Esophagus squamous epithelium (tissue), 5 donors: Measurements from ENCODE around the gene CES1. TPM values are rescaled to one million over a fixed set of nuclear protein-coding genes. Genes with fewer than 3 reads are reported as not detected.

Experiments used
- DNase-seq: peaks from one replicate; lab custom pipeline; 2025; lab: John Stamatoyannopoulos, UW
- H3K27ac ChIP-seq, 4 donors: fragments of 200-600 bp; sonication (generic); one replicate each; pipeline ENCODE4 v1.5.1; 2016 to 2019; ENCODE audit warnings: mild to moderate bottlenecking in 1 of 4
- H3K27me3 ChIP-seq, 4 donors: fragments of 200-600 bp; sonication (generic); 1 replicate in 3 of 4; 2 replicates in 1 of 4; pipeline versions ENCODE4 v1.5.1 to v1.6.0; 2017 to 2021; ENCODE audit warnings: antibody characterized with exemption in 1 of 4
- H3K36me3 ChIP-seq, 3 donors: fragments of 200-600 bp; sonication (generic); one replicate each; pipeline ENCODE4 v1.5.1; 2016 to 2019
- H3K4me1 ChIP-seq, 3 donors: fragments of 200-600 bp; sonication (generic); one replicate each; pipeline ENCODE4 v1.5.1; 2017 to 2019
- H3K4me3 ChIP-seq, 4 donors: fragments of 200-600 bp; sonication (generic); 1 replicate in 3 of 4; 2 replicates in 1 of 4; pipeline ENCODE4 v1.5.1; 2016 to 2019; ENCODE audit warnings: mild to moderate bottlenecking in 2 of 4, moderate library complexity in 1 of 4
- H3K9me3 ChIP-seq, 3 donors: fragments of 200-600 bp; sonication (generic); one replicate each; pipeline ENCODE4 v1.5.1; 2016 to 2019
- POLR2A ChIP-seq, 4 donors: fragments of 450-650 bp; IDR thresholded peaks; one replicate each; pipeline ENCODE4 v1.6.1; 2017; ENCODE audit warnings: antibody characterized with exemption in 4 of 4, mild to moderate bottlenecking in 4 of 4, moderate library complexity in 3 of 4
- WGBS, 2 donors: methylation state at CpG; one replicate each; pipeline ENCODE4 v1.1.5; 2018; 5-methylcytosine and 5-hydroxymethylcytosine counted together
- intact Hi-C: fragments of 100-400 bp; cut with DNase I; formaldehyde crosslinking; loops from one replicate; pipeline ENCODE4 v1.15.0; 2022
- total RNA-seq, 4 donors: library from RNA; depleted of rRNA; stranded (reverse); fragments of >200 nt; gene quantifications; one replicate each; pipeline ENCODE4 v1.1.0, GENCODE V29; 2016
- TF ChIP-seq, protein P1 (sequence below), 6 experiments: fragments of 450-650 bp in 4 of 6; fragments of 200-600 bp in 2 of 6; sonication (generic) in 2 of 6; IDR thresholded peaks; one replicate each; pipeline ENCODE4 v1.5.1; 2016 to 2019; ENCODE audit warnings: antibody characterized with exemption in 6 of 6, mild to moderate bottlenecking in 4 of 6, moderate library complexity in 4 of 6
- donor health status: DM: yes; HTN: yes; CAD: no.

CES1 gene
- total RNA-seq, 4 donors from 2014 or later = 0.88 to 181 (median 6.7) TPM

DNA sequence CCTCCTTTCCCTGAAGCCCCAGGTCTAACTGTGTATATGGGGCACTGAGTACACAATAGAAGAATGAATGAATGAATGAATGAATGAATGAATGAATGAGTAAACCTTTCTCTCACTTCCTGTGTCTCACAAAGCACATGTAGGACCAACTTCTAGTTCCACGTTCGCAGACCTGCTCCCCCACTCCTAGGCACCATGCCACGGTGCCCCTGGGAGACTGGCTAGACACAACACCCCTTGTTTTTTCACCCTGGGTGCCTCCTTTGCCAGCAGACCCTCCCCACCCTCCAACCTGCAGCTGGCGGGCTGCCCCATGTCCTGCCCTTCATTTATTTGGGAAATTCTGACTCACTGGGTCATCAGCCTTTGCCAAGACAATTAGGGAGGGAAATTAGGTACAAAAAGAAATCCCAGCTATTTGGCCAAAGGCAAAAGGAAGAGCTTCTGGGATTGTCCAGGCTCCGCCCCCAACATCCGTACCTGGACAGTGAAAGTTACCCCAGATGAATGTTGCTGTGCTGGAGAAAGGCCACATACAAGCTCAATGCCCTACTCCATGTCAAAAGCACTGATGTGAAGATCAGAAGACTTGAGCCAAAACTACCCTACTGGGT lies 7.7 kb downstream of the CES1 start:
- no peak overlapping the region for H3K4me3 ChIP-seq
- no peak for TF ChIP-seq POLR2A (IDR thresholded peaks at IDR 0.05)
- TF ChIP-seq, protein P1, sequence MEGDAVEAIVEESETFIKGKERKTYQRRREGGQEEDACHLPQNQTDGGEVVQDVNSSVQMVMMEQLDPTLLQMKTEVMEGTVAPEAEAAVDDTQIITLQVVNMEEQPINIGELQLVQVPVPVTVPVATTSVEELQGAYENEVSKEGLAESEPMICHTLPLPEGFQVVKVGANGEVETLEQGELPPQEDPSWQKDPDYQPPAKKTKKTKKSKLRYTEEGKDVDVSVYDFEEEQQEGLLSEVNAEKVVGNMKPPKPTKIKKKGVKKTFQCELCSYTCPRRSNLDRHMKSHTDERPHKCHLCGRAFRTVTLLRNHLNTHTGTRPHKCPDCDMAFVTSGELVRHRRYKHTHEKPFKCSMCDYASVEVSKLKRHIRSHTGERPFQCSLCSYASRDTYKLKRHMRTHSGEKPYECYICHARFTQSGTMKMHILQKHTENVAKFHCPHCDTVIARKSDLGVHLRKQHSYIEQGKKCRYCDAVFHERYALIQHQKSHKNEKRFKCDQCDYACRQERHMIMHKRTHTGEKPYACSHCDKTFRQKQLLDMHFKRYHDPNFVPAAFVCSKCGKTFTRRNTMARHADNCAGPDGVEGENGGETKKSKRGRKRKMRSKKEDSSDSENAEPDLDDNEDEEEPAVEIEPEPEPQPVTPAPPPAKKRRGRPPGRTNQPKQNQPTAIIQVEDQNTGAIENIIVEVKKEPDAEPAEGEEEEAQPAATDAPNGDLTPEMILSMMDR (IDR thresholded peaks at IDR 0.05) = no peak
- intact Hi-C loops = loop anchor here (5.0 kb wide), 1 partner anchor 108 kb away; no protein-coding TSS in a partner anchor
- DNase-seq = no peak
- no peaks in the 10 kb centered on the region for H3K4me1 ChIP-seq
- H3K9me3 ChIP-seq = no peaks in the 10 kb centered on the region
- peaks cover 0 to 31% (median 0%) of the 10 kb centered on the region in 4 donors for H3K27me3 ChIP-seq
- H3K27ac ChIP-seq = no peak overlapping the region
- H3K36me3 ChIP-seq = no peaks in the 10 kb centered on the region
- WGBS, 2 donors = 52 to 57% methylated on average over 6 of the region's 6 CpGs

DNA sequence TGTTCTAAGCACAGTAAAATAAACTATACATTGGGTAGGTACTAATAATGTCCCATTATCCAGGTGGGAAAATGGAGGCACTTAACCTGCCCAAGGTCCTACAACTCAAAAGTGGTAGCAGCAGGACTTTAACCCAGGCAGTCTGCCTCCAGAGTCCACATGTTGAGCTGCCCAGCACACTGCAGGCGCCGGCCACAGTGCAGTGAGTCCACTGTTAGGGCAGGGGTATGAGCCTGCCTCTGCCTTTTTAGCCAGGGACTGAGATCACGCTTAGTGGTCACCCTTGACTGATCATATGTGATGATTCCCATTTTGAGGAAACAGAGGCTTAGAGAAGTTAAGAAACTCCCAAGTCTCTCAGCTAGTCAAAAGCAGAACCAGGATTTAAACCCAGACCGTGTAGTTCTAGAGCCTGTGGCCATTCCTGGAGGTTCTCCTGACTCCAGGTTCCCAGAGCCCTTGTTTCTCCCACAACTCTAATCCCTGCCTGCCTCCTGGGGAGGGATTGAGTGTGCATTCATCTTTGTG lies 8.4 kb downstream of the CES1 start:
- intact Hi-C loops = no loop called here
- no peak for DNase-seq
- Histone ChIP-seq H3K4me1 (no peaks in the 10 kb centered on the region), H3K27me3 (peaks cover 0 to 34% (median 0%) of the 10 kb centered on the region in 4 donors), H3K36me3 (no peaks in the 10 kb centered on the region), H3K27ac (no peak overlapping the region), H3K4me3 (no peak overlapping the region), H3K9me3 (no peaks in the 10 kb centered on the region)
- TF ChIP-seq POLR2A (IDR thresholded peaks at IDR 0.05) = no peak
- TF ChIP-seq, protein P1 (IDR thresholded peaks at IDR 0.05) = no peak
- 80 to 93% methylated on average over 3 to 4 of the region's 4 CpGs for WGBS, 2 donors

DNA sequence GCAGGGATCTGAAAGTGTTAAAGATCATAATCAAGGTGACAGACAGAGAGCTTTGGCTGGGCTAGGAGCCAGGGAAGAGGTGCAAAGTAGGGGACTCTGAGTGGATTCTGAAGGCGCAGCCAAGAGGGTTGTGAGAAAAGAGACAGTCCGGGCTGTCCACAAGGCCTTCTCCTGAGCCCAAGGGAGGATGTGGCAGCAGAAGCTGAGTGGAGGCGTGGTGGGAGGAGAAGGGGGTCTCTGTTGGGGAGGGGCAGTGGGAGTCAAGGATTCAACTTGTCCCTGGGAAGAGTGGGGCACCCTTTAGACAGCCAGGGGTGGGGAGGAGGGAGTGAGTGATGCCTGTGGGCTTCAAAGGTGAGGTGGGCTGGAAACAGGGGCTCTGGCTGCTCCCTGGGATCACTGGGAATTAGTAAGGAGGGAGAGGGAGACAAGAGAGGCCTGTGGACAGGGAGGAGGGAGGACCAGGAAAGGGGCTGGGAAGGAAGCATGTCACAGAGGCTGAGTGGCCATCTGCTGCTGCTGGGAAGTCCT lies 10.6 kb downstream of the CES1 start:
- Histone ChIP-seq H3K4me3 (no peak overlapping the region), H3K27me3 (peaks cover 0 to 40% (median 0%) of the 10 kb centered on the region in 4 donors), H3K27ac (no peak overlapping the region), H3K4me1 (no peaks in the 10 kb centered on the region), H3K9me3 (no peaks in the 10 kb centered on the region), H3K36me3 (no peaks in the 10 kb centered on the region)
- no peak for DNase-seq
- no peak for TF ChIP-seq POLR2A (IDR thresholded peaks at IDR 0.05)
- TF ChIP-seq, protein P1 (IDR thresholded peaks at IDR 0.05) = no peak
- 45 to 77% methylated on average over 3 of the region's 3 CpGs for WGBS, 2 donors
- intact Hi-C loops = no loop called here

DNA sequence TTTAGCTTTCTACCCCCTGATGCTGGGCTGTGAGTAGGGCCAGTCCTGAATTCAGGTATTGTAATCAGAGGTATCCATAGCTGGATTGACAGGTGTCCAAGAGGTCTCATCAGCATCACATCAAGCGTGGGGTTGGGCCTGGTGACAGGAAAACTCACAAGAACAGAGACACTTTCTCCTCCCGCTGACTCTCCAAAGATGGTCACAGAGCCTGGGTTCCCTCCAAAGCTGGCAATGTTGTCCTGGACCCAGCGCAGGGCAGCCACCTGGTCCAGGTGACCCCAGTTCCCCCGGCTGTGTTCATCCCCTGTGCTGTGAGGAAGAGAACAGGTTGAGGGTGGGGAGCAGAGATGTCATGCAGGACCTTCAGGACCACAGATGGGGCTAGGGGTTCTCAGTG lies 11.7 kb downstream of the CES1 start:
- no peak for DNase-seq
- TF ChIP-seq POLR2A (IDR thresholded peaks at IDR 0.05) = no peak
- TF ChIP-seq, protein P1 (IDR thresholded peaks at IDR 0.05) = no peak
- Histone ChIP-seq H3K36me3 (no peaks in the 10 kb centered on the region), H3K27me3 (peaks cover 0 to 35% (median 0%) of the 10 kb centered on the region in 4 donors), H3K4me3 (no peak overlapping the region), H3K27ac (no peak overlapping the region), H3K9me3 (no peaks in the 10 kb centered on the region), H3K4me1 (no peaks in the 10 kb centered on the region)
- 79% methylated on average over 3 of the region's 4 CpGs; no CpG with 5 or more reads in 1 of the 2 donors for WGBS, 2 donors
- intact Hi-C loops = no loop called here

DNA sequence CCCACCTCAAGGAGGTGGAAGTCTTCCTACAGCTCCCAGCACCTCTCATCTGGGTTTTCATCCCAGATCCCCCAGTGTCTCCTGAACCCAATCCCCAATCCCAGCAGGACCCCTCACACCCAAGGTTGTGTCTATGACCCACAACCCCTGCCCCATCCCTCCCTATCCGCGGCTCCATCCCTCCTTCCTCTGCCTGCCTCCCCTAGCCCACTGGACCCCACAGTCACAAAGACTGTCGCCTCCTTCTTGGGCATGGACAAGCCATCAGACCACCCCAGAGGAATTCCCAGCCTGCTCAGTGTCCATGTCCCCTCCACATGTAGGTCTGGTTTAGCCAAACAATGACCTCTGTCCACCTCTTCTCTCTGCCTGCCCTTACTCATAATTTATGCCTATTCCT lies 12.3 kb downstream of the CES1 start:
- Histone ChIP-seq H3K27ac (no peak overlapping the region), H3K4me1 (no peaks in the 10 kb centered on the region), H3K4me3 (no peak overlapping the region), H3K9me3 (no peaks in the 10 kb centered on the region), H3K36me3 (no peaks in the 10 kb centered on the region), H3K27me3 (peaks cover 0 to 34% (median 0%) of the 10 kb centered on the region in 4 donors)
- DNase-seq = no peak
- intact Hi-C loops = no loop called here
- 61 to 100% methylated on average over 2 to 3 of the region's 3 CpGs for WGBS, 2 donors
- TF ChIP-seq, protein P1 (IDR thresholded peaks at IDR 0.05) = no peak
- TF ChIP-seq POLR2A (IDR thresholded peaks at IDR 0.05) = no peak
